Measurements from ENCODE around the gene BICRA.
"Not testable (repeated sequence)": the region's sequence is repeated elsewhere in the genome, so short reads cannot be mapped to it uniquely, and the experiment has no call there.

BICRA gene

GRCh38 chr19:47631681-47632446 lies 22.9 kb downstream of the BICRA start:
- no peak for TF ChIP-seq CTCF (IDR thresholded peaks at IDR 0.05; ENCODE audit: insufficient read depth, low read depth, low read length, missing control alignments)
- no peak overlapping the region for H3K4me3 ChIP-seq (ENCODE audit: low read length)
- DNase-seq (ENCODE audit: low read depth) = no peak

- peak; percentile 92 for DNase-seq (ENCODE audit: low read depth)
- no peak overlapping the region for H3K4me3 ChIP-seq (ENCODE audit: low read length)
- TF ChIP-seq CTCF (IDR thresholded peaks at IDR 0.05; ENCODE audit: insufficient read depth, low read depth, low read length, missing control alignments) = no peak
These were observed 24.6 kb downstream of the BICRA start for GRCh38 chr19:47633517-47633916.

- DNase-seq (ENCODE audit: low read depth) = no peak
- no peak overlapping the region for H3K4me3 ChIP-seq (ENCODE audit: low read length)
- TF ChIP-seq CTCF (IDR thresholded peaks at IDR 0.05; ENCODE audit: insufficient read depth, low read depth, low read length, missing control alignments) = no peak
These were observed 25.1 kb downstream of the BICRA start for GRCh38 chr19:47633996-47634395.

- H3K4me3 ChIP-seq (ENCODE audit: low read length); DNase-seq (ENCODE audit: low read depth): not testable (repeated sequence)
These were observed 26.3 kb downstream of the BICRA start for GRCh38 chr19:47635152-47635754.

- H3K4me3 ChIP-seq (ENCODE audit: low read length) = no peak overlapping the region
- TF ChIP-seq CTCF (IDR thresholded peaks at IDR 0.05; ENCODE audit: insufficient read depth, low read depth, low read length, missing control alignments) = no peak
- no peak for DNase-seq (ENCODE audit: low read depth)
These were observed 28.6 kb downstream of the BICRA start for GRCh38 chr19:47637550-47637949.

- TF ChIP-seq CTCF (IDR thresholded peaks at IDR 0.05; ENCODE audit: insufficient read depth, low read depth, low read length, missing control alignments) = no peak
- no peak overlapping the region for H3K4me3 ChIP-seq (ENCODE audit: low read length)
- peak; percentile 59 for DNase-seq (ENCODE audit: low read depth)
These were observed 33.1 kb downstream of the BICRA start for GRCh38 chr19:47641891-47642485.

- TF ChIP-seq CTCF (IDR thresholded peaks at IDR 0.05; ENCODE audit: insufficient read depth, low read depth, low read length, missing control alignments) = no peak
- H3K4me3 ChIP-seq (ENCODE audit: low read length) = no peak overlapping the region
- DNase-seq (ENCODE audit: low read depth) = no peak
These were observed 34.3 kb downstream of the BICRA start for GRCh38 chr19:47643281-47643680.
